HG03095 (cell line): ENCODE measurements around the gene SMAD7.

ENCODE experiments used
- ATAC-seq: cut with Tn5 transposase; IDR thresholded peaks from one replicate; pipeline ENCODE4 v1.9.1; 2021; ENCODE audit warnings: moderate library complexity; ENCODE audit not compliant: unreplicated experiment

Gene SMAD7

DNA sequence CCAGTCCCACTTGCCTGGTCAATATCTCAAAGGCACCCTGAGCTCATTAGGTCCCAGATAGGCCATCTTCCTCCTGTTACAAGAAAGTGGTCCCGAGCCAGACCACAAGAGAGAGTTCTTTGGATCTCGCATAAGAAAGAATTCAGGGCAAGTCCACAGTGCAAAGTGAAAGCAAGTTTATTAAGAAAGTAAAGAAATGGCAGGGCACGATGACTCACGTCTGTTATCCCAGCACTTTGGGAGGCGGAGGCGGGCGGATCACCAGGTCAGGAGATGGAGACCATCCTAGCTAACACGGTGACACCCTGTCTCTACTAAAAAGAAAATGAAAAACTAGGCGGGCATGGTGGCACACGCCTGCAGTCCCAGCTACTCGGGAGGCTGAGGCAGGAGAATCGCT, 10.8 kb upstream of the SMAD7 start:
- ATAC-seq = no peak

DNA sequence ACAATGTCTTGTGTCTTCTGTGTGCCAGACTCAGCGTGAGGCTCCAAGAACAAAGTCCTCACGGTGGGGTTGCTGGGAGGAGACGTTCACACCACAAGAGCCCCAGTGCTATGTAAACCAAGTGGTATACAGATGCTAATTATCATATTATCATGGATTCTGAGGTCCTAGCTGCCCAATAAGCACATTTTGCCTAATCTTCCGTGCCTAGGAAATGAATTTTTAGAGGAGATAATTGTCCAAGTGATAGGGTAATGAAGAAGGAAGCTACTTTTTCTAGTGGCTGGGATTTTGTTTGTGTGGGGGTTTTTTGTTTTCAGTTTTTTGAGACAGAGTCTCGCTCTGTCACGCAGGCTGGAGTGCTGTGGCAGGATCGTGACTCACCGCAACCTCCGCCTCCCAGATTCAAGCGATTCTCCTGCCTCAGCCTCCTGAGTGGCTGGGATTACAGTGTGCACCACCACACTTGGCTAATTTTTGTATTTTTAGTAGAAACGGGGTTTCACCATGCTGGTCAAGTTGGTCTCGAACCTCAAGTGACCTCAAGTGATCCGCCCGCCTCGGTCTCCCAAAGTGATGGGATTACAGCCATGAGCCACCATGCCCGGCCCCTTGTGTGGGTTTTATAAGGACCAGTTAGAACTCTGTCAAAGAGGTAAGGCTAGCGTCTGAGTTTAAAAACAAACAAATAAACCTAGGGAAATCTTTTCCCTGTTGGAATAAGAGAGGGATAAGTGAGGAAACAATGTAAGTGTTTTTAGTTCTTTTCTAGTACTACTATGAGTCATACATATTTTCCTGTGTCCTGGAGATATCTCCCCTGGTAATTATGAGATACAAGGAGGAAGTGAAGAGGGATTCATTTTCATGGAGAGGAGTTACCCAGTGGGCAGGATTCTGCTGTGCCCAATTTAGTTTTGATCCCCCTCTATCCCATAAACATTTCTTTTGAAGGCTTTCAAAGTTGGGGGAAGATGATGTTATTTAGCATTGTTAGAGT, 9.5 kb upstream of the SMAD7 start:
- ATAC-seq = no peak

DNA sequence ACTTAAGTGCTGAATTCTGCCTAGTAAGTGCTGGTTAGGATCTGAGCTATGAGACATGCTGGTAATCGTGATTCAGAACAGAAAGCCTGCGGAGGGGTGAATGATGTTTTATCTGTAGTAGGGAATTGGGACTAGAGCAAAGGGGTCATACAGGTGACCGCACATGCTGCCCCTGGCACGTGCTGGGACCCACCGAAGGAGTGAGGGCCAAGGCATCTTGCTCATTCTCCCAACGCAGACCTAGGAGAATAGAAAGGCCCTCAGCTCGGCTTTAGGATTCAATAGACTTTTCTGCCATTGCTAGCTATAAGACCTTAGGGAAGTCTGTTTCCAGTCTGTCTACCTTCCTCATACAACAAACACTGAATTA, 8.8 kb upstream of the SMAD7 start:
- no peak for ATAC-seq

DNA sequence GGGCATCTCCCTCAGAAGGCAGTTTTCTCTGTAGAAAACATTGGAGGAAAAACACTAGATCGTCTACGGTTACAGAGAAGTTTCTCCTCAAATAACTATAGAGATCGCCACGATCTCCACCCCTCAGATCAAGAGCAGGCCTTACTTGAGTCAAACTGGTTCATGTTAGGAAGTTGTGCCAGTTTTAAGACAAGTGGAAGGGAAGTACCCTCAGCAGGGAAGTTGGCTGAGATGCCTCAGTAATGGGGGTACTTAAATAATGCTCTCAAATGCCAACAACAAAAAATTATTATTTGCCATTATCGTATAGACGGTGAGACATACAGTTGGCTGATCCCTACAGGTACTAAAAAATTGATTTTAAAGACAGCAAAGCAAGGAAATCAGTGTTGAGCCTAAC, 8.2 kb upstream of the SMAD7 start:
- no peak for ATAC-seq

DNA sequence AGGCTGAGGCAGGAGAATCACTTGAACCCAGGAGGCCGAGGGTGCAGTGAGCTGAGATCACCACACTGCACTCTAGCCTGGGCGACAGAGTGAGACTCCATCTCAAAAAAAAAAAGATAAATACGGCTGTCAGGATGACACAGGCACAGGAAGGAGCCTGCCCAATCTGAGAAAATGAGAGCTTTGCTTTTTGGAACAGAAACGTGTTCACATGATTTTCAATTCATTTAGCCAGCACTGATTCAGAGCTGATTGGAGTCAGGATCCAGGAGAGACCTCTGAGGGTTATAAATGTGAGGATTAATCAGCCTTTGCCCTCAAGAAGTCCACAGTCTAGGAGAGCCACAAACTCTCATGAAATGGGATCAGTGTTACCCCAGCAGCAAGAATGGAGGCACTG, 6.9 kb upstream of the SMAD7 start:
- no peak for ATAC-seq

DNA sequence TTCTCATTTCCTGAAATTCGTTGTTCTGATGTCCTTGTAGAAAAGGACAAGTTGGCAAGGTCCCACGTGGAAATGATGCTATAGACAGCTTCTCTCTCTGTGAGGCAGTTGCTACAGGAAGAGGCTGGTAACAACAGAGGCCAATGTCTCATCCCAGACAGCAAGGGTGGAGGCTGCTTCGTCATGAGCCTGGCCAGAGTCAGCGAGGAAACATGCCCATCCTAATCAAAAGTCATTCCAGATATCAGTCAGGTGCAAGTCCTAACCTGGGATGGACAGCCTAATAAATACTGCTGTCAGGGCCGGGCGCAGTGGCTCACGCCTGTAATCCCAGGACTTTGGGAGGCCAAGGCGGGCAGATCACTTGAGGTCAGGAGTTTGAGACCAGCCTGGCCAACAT, 6.4 kb upstream of the SMAD7 start:
- ATAC-seq = no peak

DNA sequence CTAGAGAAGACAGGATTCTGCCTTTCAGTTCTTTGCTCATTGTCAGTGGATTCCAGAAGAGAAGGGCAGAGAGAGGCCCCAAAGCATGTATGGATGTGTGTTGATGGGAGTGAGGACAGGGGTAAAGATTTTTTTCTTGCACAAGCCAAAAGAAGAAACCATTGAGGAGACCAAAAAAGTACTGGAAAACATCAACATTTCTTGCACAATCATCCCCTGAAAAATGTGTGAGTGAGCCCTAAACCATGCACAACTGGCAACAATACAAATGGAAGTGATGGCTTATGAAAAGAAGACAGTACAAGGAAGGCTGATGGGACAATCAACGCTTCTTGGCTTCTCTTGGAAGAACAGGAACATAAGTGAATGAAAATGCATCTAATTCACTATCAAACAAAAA, 5.6 kb upstream of the SMAD7 start:
- no peak for ATAC-seq

DNA sequence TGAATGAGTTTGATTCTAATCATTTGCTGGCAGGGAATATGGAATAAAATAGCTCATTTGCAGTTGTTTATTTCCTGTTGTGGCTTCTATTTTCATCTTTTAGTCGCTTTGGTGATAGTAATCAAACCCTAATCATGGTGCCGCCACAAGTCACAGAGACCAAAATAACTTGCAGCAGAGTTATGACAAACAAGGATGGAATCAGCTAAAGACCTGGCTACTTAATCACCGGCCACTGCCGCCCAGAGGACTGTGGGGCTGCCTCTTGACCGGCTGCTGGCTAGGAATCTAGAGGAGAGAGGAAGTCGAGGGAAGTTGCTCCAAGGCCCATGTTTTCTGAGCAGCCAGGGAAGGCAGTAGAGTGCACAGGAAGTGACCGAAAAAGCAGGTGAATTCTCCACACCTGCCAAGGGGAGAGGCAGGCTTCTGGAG, 5.1 kb upstream of the SMAD7 start:
- no peak for ATAC-seq

DNA sequence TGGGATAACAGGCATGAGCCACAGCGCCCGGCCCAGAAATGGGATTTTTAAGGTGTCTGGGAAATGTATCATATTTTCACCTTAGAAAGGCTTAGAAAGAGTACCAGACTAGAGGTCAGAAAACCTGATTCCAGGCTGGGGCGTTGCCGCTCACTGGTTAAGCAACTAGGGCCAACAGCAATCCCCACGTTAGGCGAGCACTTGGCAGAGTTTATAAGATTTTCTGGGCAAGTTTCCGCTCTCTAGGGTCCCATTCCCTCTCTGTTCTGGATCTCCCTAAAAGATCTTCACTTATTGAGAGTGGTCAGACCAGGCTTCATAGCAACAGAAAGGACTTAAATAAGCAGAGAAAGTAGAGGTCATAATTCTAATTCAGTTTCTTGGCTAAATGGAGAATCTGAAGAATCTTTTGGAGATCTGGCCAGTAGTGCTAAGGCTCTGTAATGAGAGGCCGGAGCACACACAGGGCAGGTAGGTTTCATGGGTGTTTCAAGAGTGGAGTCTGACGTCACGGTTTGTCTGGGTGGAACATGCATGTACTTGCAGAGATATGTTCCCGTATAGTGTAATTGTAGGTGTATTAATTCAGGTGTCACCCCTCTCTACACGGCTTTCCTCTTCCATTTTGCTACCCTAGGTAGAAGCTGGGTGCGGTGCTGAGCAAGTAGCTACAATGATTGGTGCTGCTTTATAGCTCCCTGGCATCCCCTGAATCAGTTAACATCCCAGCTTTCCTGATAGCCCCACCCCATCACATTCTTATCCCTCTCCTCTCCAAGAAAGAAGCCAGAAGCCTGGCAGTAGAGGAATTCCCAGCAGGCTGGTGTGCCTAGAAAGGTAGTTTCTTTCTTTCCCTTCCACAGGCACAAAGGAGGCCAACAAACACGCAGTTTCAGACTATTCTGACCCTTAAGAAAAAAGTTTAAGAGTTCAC, 4.4 kb upstream of the SMAD7 start:
- no peak for ATAC-seq

DNA sequence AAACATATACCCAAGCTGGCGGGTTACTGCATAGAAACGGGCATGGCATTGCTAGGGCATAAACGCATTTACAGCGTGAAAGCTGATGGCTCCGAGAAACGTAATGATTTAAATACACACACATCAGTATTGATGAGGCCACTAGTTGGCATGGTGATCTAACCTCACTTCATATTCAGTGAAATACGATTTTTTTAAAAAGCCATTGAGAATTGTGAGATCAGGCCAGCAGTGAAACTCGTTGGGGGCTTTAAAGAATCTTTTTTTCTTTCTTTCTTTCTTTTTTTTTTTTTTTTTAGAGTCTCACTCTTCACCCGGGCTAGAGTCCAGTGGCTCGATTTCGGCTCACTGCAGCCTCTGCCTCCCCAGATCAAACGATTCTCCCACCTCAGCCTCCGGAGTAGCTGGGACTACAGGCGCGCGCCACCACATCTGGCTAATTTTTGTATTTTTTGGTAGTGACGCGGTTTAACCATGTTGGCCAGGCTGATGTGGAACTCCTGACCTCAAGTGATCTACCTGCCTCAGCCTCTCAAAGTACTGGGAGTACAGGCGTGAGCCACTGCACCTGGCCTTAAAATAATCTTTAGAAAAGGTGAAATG, 2.4 kb upstream of the SMAD7 start:
- ATAC-seq = no peak

DNA sequence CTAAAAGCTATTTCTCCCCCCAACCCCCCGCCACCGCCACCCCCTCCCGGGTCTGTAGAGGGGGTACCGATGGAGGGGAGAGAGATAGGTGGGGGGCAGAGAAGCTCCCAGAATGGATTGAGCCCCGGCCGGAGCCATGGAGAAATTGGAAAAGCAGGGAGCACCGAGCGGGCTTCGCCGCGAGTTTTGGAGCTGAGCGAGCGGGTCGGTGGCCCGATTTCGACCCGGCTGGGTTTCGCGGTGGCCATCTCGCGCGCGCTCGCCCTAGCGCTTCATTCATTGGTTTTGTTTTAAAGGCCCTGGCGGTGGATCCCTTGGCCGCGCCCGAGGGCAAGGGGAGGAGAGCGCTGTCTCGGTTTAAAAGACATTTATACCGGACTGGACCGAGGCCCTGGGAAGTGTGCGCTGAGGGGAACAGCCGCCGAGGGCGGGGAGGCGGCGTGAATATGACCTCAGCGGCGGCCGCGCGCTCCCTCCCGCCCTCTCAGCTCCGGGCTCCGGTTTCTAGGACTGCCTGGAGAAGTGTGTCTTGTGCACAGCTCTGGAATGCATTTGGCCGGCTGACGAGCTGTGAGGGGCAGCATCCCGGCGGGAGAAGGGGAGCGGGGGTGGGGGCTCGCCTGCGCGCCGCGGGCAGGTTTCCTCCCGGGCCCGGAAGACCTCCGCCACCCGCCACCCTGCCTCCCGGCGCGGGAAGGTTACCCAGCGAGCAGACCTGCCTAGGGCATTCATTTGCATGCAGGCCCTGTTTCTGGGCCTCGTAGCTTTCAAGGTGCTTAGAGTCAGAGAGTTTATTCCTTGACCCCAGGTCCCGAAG, 1.7 kb upstream of the SMAD7 start:
- ATAC-seq = no peak

DNA sequence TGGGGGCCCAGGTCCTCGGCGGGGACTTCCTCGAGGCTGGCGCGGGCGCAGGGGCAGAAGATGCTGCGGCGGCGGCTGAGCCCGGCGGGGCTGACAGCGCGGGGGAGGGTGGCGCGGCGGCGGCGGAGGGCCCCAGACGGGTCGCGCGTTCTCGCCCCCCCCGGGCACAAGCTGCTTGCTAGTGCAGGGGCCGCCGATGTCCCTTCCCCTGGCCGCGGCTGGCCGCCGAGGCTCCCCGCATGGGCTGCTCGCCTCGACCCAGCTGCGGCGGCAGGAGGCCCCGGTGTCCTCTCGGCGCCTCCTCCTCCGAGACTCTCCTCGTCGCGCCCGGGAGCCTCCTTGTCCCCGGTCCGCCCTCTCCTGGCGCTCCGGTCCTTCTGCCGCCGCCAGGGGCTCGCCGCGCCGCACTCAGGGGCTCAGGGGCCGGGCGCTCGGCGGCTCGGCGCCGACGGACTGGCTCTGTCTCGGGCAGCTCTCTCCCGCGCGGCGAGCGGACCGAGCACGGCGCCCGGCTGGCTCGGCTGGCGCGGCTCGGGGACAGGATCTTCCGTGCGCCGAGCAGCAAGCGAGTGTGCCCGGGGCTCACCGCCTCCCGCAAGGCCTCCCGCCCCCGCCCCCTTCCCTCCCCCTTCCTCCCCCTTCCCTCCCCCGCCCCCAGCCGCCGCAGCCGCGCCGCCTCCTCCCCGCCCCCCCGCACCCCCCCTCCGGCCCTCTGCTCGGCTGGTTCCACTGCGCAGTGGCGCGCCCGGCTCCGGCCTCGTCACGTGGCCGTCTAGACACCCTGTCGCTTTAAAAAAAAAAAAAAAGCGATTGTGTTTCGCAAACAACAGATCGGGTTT, 902 bp upstream of the SMAD7 start:
- ATAC-seq = peak; percentile 30

DNA sequence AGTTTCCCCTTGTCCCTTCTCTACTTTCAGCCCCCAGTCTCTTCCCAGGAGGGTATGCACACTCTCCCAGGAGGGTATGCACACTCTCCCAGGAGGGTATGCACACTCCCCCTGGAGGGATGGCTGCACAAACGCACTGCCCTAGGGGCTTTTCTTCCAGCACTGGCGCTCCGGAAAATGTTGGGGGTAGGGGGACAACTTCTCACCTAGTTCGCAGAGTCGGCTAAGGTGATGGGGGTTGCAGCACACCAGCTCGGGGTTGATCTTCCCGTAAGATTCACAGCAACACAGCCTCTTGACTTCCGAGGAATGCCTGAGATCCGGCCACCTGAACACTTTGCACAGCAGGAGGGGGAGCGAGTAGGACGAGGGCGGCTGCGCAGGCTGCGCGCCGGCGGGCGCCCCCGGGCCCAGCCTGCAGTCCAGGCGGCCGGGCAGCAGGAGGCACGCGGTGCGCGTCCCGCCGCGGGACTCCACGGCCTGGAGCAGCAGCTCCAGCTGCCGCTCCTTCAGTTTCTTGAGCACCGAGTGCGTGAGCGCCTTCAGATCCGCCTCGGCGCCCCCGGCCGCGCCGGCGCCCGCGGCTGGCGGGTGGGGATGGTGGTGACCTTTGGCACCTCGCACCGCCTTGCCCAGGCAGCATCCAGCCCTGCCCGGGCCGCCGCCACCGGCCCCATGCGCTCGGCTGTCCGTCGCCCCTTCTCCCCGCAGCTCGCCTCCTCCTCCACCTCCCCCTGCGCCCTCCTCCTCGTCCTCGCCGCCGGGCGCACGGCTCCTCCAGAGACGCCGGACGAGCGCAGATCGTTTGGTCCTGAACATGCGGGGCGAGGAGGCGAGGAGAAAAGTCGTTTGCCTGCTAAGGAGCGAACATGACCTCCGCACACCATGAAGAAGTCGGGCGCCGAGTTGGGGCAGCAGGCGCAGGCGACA, 894 bp downstream of the SMAD7 start:
- no peak for ATAC-seq

DNA sequence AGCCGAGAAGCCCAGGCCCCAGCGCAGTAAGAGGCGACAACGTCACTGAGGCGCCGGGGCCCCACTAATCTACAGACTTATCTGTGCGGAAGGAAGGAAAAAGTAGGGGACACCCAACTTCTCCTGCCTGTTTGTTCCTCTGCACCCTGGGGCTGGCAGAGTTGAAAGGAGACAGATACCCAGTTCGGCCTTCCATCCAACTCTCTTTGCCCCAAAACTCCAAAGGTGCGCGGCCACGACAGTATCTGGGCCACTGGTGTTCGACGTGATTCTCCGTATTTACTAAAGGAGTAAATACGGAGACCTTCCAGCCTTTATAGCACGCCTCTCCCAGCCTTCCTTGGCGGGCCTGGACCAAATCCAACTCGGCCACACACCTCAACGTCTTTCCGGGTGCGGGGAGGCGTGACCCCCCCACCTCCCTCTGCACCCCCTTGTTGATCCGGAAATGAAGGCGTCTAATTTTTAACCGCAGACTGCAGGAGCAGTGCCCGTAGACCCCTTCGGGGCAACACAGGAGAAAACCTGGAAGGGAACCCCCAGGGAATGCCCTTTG, 1.6 kb downstream of the SMAD7 start:
- no peak for ATAC-seq

DNA sequence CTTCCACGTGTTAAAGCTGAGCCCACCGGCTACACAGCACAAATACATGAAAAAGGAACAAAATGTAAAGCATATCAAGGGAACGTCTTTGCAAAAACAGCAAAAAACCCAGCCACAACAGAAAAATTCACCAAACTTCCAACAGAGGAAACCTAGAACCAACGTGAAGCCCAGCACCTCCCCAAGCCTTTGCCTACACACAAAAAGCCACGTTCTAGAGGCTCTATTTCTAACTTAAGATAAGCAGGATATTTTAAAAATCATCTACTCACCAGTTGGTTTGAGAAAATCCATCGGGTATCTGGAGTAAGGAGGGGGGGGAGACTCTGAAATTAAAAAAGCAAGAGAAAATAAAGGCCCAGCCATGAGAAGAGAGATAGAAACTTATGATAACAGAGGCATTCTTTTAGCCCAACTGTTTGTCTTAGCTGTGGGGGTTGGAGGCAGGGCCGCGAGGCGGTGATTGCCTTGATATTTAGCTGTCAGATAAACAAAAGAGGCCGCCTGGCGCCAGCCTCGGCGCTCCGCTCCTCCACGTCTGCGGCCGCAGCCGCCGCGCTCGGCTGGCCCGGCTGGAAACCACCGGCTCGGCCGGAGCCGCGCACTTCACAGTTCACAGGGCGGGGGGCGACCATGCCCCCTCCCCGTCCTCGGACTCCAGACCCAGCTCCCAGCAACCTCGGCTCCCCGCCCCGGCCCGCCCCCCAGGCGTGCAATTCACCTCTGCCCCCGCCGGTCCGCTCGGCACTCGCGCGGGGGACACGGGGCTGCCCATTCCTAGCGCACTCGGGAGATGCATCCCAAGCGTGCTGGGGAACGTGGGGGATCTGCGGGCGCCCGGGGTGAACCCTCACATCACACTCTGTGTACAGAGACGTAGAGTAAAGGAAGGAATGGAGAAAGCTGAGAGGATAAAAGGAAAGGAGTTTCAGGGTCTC, 2.4 kb downstream of the SMAD7 start:
- ATAC-seq = no peak

DNA sequence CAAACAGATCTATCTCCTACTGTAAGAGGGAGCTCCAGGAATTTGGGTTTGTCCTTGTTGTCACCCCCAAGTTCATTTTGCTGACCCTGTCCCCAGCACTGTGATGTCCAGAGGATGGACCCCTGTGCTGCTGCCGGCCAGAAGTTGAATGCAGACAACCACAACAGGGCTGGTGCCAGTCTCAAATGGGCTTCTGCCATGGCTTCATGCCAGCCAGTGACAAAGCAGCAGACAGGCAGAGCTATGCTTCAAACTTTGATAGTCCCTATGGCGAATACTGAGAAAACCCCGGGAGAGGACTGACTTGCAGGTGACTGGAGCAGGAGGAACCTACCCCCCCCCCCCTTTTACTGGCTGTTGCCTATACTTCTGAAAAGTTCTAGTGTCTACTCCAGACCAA, 3.2 kb downstream of the SMAD7 start:
- no peak for ATAC-seq

DNA sequence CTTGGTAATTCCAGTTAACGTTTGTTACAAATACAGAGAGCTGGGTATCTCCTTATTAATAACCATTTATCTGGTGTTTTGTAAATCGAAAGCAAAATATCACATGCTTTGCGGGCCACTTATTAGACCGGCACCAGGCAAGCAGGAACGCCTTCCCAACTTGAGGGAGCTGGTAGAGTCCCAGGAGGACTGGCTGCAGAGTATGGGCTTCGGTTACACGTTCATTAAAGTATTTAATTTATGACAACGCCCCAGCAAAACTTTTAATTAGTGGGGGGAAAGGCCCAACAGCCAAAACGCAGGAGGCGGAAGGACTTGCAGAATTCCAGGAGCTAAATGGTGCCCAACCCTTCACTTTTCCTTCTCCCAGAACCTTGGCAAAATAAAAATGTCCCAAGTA, 3.7 kb downstream of the SMAD7 start:
- no peak for ATAC-seq
